HEK293 (cell line): ENCODE results near the gene DYNLT4.

Source experiments
- CTCF ChIA-PET: fragments of 350-600 bp; formaldehyde crosslinking; extraction: SDS; loops from one replicate; lab custom pipeline; 2021; ENCODE audit warnings: antibody characterized with exemption; lab: Yijun Ruan, JAX
- POLR2A ChIA-PET: fragments of 300-600 bp; formaldehyde crosslinking; extraction: SDS; loops from one replicate; lab custom pipeline; 2020; ENCODE audit warnings: antibody characterized with exemption, inconsistent platforms; lab: Yijun Ruan, JAX
- H3K27ac ChIP-seq: fragments of 200-500 bp; sonication (Bioruptor generic); 2 replicates; pipeline ENCODE4 v1.5.1; 2014; ENCODE audit warnings: low read depth, low read length, control low read depth, inconsistent platforms; ENCODE audit errors: extremely low read depth
- H3K36me3 ChIP-seq, 2 experiments: fragments of 200-500 bp in 1 of 2; sonication (Bioruptor generic) in 1 of 2; 1 replicate in 1 of 2; 2 replicates in 1 of 2; pipeline ENCODE4 v1.5.1; 2014 to 2017; ENCODE audit warnings: inconsistent platforms in 2 of 2, low read length in 2 of 2; ENCODE audit not compliant: control insufficient read depth in 2 of 2, insufficient read depth in 1 of 2
- H3K4me1 ChIP-seq: fragments of 200-500 bp; sonication (Bioruptor generic); 2 replicates; pipeline ENCODE4 v1.5.1; 2014; ENCODE audit warnings: mild to moderate bottlenecking, low read length, inconsistent platforms; ENCODE audit not compliant: control insufficient read depth, insufficient read depth
- H3K4me3 ChIP-seq: 2 replicates; pipeline ENCODE4 v1.5.1; 2011; ENCODE audit warnings: low read depth, mild to moderate bottlenecking, control low read depth, low read length, moderate library complexity
- H3K9me3 ChIP-seq: fragments of 200-500 bp; sonication (Bioruptor generic); 2 replicates; pipeline ENCODE4 v1.5.1; 2014; ENCODE audit warnings: low read depth, low read length, inconsistent platforms; ENCODE audit not compliant: control insufficient read depth, insufficient read depth
- FEZF1 ChIP-seq: fragments of 450-650 bp; formaldehyde crosslinking; IDR thresholded peaks from 2 replicates; pipeline ENCODE4 v1.5.1; 2016; ENCODE audit warnings: missing biosample characterization, missing genetic modification characterization
- MEIS1 ChIP-seq: sonication (generic); formaldehyde crosslinking; IDR thresholded peaks from 2 replicates; pipeline ENCODE4 v1.8.1; 2022; ENCODE audit warnings: missing genetic modification reagents, mild to moderate bottlenecking, borderline replicate concordance
- PRDM10 ChIP-seq: fragments of 450-650 bp; formaldehyde crosslinking; IDR thresholded peaks from 2 replicates; pipeline ENCODE4 v1.5.1; 2016; ENCODE audit warnings: missing biosample characterization, missing genetic modification characterization
- REPIN1 ChIP-seq: fragments of 450-650 bp; formaldehyde crosslinking; IDR thresholded peaks from 2 replicates; pipeline ENCODE4 v1.5.1; 2017; ENCODE audit warnings: missing biosample characterization, missing genetic modification characterization, low read depth
- SP2 ChIP-seq: fragments of 450-650 bp; formaldehyde crosslinking; IDR thresholded peaks from 2 replicates; pipeline ENCODE4 v1.5.1; 2016; ENCODE audit warnings: missing biosample characterization, missing genetic modification characterization
- TCF7L2 ChIP-seq: IDR thresholded peaks from 2 replicates; pipeline ENCODE4 v1.6.1; 2011; ENCODE audit warnings: low read depth, mild to moderate bottlenecking, inconsistent platforms, low read length, moderate library complexity, borderline replicate concordance
- ZBTB44 ChIP-seq: fragments of 450-650 bp; IDR thresholded peaks from 2 replicates; pipeline ENCODE4 v1.5.1; 2018; ENCODE audit warnings: missing biosample characterization, mild to moderate bottlenecking, missing genetic modification characterization
- ZNF157 ChIP-seq: fragments of 450-650 bp; formaldehyde crosslinking; IDR thresholded peaks from 2 replicates; pipeline ENCODE4 v1.5.1; 2016; ENCODE audit warnings: missing biosample characterization, missing genetic modification characterization
- ZNF175 ChIP-seq: fragments of 450-650 bp; formaldehyde crosslinking; IDR thresholded peaks from 2 replicates; pipeline ENCODE4 v1.5.1; 2016; ENCODE audit warnings: missing biosample characterization, missing genetic modification characterization
- ZNF19 ChIP-seq: fragments of 450-650 bp; formaldehyde crosslinking; IDR thresholded peaks from 2 replicates; pipeline ENCODE4; 2016; ENCODE audit warnings: missing biosample characterization, missing genetic modification characterization, low read depth
- ZNF362 ChIP-seq: fragments of 450-650 bp; formaldehyde crosslinking; IDR thresholded peaks from 2 replicates; pipeline ENCODE4 v1.5.1; 2016; ENCODE audit warnings: missing biosample characterization, missing genetic modification characterization
- ZNF391 ChIP-seq: fragments of 450-650 bp; formaldehyde crosslinking; IDR thresholded peaks from 2 replicates; pipeline ENCODE4 v1.5.1; 2016; ENCODE audit warnings: low read depth, missing biosample characterization, missing genetic modification characterization, borderline replicate concordance
- ZNF404 ChIP-seq: fragments of 450-650 bp; formaldehyde crosslinking; IDR thresholded peaks from 2 replicates; pipeline ENCODE4 v1.5.1; 2017; ENCODE audit warnings: missing biosample characterization, missing genetic modification characterization
- ZNF416 ChIP-seq: fragments of 450-650 bp; formaldehyde crosslinking; IDR thresholded peaks from 2 replicates; pipeline ENCODE4 v1.5.1; 2016; ENCODE audit warnings: missing biosample characterization, missing genetic modification characterization
- ZNF473 ChIP-seq: fragments of 450-650 bp; formaldehyde crosslinking; IDR thresholded peaks from 2 replicates; pipeline ENCODE4 v1.5.1; 2017; ENCODE audit warnings: missing biosample characterization, missing genetic modification characterization
- ZNF548 ChIP-seq: fragments of 450-650 bp; formaldehyde crosslinking; IDR thresholded peaks from 2 replicates; pipeline ENCODE4 v1.5.1; 2016; ENCODE audit warnings: missing biosample characterization, missing genetic modification characterization
- ZNF629 ChIP-seq: fragments of 450-650 bp; formaldehyde crosslinking; IDR thresholded peaks from 2 replicates; pipeline ENCODE4 v1.5.1; 2017; ENCODE audit warnings: missing biosample characterization, missing genetic modification characterization
- ZNF658 ChIP-seq: fragments of 450-650 bp; formaldehyde crosslinking; IDR thresholded peaks from 2 replicates; pipeline ENCODE4; 2016; ENCODE audit warnings: missing biosample characterization, missing genetic modification characterization
- ZNF768 ChIP-seq: fragments of 450-650 bp; formaldehyde crosslinking; IDR thresholded peaks from 2 replicates; pipeline ENCODE4 v1.5.1; 2018; ENCODE audit warnings: missing biosample characterization, mild to moderate bottlenecking, missing genetic modification characterization
- ZNF843 ChIP-seq: fragments of 450-650 bp; formaldehyde crosslinking; IDR thresholded peaks from 2 replicates; pipeline ENCODE4 v1.5.1; 2016; ENCODE audit warnings: missing biosample characterization, missing genetic modification characterization
- ZSCAN23 ChIP-seq: fragments of 450-650 bp; formaldehyde crosslinking; IDR thresholded peaks from 2 replicates; pipeline ENCODE4 v1.5.1; 2016; ENCODE audit warnings: missing biosample characterization, missing genetic modification characterization
- TF ChIP-seq, protein P1 (sequence below): fragments of 450-650 bp; IDR thresholded peaks from 2 replicates; pipeline ENCODE4 v1.5.1; 2018; ENCODE audit warnings: missing biosample characterization, missing genetic modification characterization

The DYNLT4 gene

DNA sequence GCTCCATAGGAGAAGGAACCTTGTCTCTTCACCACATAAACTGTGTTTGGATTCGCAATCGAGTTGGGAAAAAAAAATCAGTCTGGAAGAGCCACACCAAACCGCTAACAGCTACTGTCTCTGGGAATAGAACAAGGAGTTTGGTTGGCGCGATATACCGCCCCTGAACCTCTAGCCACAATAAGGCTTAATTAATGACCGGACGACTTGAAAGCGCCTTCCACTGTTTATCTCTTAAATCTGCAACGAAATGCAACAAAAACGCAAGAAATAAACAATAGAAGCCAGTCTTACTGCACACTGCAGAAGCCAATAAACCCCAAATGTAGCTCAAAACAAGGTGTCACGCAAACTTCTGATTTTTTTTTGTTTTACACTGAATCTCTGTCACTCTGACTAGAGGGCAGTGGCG, 12.1 kb upstream of the DYNLT4 start (continued):
- TF ChIP-seq PRDM10 (peak; percentile 39; the same call in 1 of the 2 replicates), MEIS1 (peak; percentile 41; the same call in 1 of the 2 replicates), ZNF548 (tag by site-specific recombination) (no peak), TCF7L2 (peak; percentile 58; the same call in 1 of the 2 replicates), ZNF362 (peak; percentile 60; the same call in 1 of the 2 replicates), ZNF768 (tag by site-specific recombination) (no peak)

DNA sequence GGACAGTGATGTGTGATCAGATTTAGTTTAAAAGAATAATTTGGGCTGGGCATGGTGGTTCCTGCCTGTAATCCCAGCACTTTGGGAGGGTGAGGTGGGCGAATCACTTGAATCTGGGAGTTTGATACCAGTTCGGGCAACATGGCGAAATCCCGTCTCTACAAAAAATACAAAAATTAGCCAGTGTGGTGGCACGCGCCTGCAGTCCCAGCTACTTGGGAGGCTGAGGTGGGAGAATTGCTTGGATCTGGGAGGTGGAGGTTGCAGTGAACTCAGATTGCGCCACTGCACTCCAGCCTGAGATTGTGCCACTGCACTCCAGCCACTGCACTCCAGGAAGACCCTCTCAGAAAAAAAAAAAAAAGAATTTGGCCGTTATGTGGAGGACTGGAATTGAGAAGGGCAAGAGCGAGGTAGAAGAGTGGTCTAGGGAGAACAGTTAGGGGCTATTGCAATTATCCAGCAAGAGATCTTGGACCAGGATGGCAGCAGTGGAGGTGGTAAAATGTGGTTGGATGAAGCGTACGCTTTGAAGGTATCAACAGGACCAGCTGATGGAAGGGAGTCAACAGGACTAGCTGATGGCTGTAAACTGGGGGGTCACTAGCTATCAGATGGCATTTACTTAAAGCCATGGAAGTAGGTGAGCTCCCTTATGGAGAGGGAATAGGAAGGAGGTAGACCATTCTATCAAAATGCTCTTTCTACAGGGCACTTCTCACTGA, 10.8 kb upstream of the DYNLT4 start:
- ChIA-PET CTCF (interaction anchor here (0.7 to 3.2 kb wide), 4 partner anchors 9 to 33 kb away, joined by 3 to 28 read pairs (median 12); partner anchors contain the start of genes BTBD19 and PLK3), POLR2A (interaction anchor here (0.6 to 6.1 kb wide), 8 partner anchors 10 to 177 kb away, joined by 4 to 84 read pairs (median 21); partner anchors contain the start of genes BTBD19, DYNLT4, PLK3 and RPS8)
- H3K4me3 ChIP-seq, result no peak overlapping the region
- H3K27ac ChIP-seq, result no peak overlapping the region
- peaks cover 0 to 19% of the 10 kb centered on the region in 2 experiments; a peak in 1 of 3 replicates for H3K36me3 ChIP-seq
- H3K9me3 ChIP-seq, result no peaks in the 10 kb centered on the region
- H3K4me1 ChIP-seq, result no peaks in the 10 kb centered on the region
- TF ChIP-seq ZNF19 (tag by site-specific recombination) (no peak), ZSCAN23 (tag by site-specific recombination) (no peak), ZNF404 (tag by site-specific recombination) (no peak), FEZF1 (tag by site-specific recombination) (no peak), ZNF175 (no peak), REPIN1 (tag by site-specific recombination) (no peak), ZNF629 (tag by site-specific recombination) (no peak), ZBTB44 (tag by site-specific recombination) (no peak), ZNF416 (no peak)

DNA sequence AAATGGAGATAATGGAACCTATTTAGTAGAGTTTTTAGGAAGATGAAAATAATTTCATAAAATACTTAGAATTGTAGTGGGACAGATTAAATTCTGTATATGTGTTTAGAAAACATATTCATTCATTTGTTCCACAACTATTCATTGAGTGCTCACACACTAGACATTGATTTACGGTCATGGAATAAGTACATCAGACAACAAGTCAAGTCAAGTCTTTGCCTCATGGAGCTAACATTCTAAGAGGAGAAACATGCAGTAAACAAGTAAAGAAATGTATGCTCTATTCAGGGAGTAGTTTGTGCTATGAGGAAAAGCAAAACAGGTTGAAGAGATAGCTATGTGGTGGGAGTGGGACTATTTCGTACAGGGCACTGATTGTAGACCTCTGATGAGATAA, 10.2 kb upstream of the DYNLT4 start:
- POLR2A ChIA-PET, result interaction anchor here (0.6 to 6.1 kb wide), 6 partner anchors 9 to 176 kb away, joined by 3 to 84 read pairs (median 18); partner anchors contain the start of genes BTBD19, DYNLT4, PLK3 and RPS8
- Histone ChIP-seq H3K9me3 (no peaks in the 10 kb centered on the region), H3K4me3 (no peak overlapping the region), H3K36me3 (peaks cover 0 to 22% of the 10 kb centered on the region in 2 experiments; a peak in 1 of 3 replicates), H3K27ac (no peak overlapping the region), H3K4me1 (no peaks in the 10 kb centered on the region)
- CTCF ChIA-PET, result interaction anchor here (0.5 to 3.2 kb wide), 4 partner anchors 8 to 74 kb away, joined by 3 to 28 read pairs (median 7); partner anchors contain the start of genes BTBD19 and PLK3
- TF ChIP-seq, protein P1, sequence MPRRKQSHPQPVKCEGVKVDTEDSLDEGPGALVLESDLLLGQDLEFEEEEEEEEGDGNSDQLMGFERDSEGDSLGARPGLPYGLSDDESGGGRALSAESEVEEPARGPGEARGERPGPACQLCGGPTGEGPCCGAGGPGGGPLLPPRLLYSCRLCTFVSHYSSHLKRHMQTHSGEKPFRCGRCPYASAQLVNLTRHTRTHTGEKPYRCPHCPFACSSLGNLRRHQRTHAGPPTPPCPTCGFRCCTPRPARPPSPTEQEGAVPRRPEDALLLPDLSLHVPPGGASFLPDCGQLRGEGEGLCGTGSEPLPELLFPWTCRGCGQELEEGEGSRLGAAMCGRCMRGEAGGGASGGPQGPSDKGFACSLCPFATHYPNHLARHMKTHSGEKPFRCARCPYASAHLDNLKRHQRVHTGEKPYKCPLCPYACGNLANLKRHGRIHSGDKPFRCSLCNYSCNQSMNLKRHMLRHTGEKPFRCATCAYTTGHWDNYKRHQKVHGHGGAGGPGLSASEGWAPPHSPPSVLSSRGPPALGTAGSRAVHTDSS (tag by site-specific recombination), result no peak
- TF ChIP-seq ZNF157 (no peak), ZNF391 (tag by site-specific recombination) (no peak), ZNF473 (tag by site-specific recombination) (no peak), ZNF362 (no peak), ZNF843 (no peak), ZNF658 (no peak), SP2 (tag by site-specific recombination) (no peak)
